Kidney capillary endothelial cell (primary cell): ENCODE measurements around the gene ST6GAL1.

Source experiments
- DNase-seq: peaks from one replicate; pipeline ENCODE4 v3.0.0-alpha.2; 2018; ENCODE audit warnings: low spot score

Gene ST6GAL1

DNA sequence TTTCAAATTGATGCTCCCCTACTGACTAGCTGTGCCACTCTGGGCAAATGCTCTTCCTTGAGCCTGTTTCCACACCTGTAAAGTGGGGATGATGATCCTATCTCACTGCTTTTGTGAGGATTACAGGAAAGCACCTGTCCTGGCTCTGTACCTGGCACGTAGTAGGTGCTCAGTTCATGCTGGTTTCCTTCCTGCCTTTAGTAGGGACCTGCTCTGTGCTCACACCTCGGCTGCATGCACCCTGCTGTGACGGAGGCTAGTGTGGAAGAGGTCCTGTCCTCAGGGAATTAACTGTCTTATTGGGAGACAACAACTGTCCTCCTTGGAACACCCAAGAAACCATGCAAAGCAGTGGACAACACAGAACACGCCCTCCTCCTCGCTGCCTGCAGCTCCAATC, 147.2 kb downstream of the ST6GAL1 start:
- no peak for DNase-seq

DNA sequence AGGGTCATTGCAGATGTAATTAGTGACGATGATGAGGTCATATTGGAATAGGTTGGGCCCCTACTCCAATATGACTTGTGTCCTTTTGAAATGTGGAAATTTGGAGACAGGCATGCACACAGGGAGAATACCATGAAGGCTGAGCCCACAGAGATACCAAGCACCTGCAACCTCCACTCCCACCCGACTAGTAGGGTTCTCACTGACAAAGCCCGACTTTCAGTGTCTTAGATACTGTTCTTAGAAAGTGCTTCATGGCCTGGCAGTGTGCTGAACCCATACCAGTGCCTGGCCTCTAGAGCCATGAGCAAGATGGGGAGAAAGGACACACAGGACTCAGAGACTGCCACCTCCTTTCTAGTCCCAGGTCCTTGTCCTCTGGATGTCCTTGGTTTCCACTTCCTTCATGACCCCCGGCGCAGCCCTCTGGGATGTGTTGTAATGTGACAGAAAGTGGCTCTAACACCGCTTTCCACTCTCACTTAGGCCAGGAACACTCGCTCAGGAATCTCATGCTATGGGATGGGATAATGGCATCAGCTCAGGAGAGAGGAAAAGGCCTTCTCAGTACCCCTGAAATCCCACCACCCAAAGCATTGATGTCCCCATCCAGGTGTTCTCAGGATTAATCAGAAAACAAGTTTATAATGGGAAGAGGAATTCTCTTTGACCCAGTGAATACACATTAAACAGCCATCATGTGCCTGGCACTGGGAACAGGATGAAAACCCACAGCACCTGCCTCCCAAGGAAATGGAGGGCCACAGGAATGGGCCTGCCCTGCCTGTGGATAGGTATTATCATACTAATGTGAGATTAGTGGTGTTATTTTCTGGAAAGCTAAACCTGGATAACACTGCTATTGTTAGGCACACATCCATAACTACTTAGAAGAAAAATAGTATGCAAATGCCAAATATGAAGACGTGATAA, 149.0 kb downstream of the ST6GAL1 start:
- no peak for DNase-seq

DNA sequence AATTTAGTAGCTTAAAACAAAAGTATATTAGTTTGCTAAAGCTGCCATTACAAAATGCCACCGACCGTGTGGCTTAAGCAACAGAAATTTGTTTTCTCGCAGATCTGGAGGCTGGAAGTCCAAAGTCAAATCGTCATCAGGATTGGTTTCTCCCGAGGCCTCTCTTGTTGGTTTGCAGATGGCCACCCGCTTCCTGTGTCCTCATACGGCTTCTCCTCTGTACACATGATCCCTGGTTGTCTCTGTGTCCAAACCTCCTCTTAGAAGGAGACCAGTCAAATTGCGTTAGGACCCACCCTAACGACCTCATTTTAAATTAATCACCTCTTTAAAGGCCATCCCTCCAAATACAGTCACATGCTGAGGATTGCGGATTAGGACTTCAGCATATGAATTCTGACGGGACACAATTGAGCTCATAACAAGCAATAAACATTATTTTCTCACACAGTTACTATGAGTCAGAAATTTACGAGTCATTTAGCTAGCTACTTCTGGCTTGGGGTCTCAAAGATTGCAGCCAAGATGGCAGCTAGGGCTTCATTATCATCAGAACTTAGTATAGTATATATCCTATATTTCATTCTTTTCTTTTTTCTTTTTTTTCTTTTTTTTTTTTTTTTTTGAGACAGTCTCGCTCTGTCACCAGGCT, 150.6 kb downstream of the ST6GAL1 start:
- no peak for DNase-seq

DNA sequence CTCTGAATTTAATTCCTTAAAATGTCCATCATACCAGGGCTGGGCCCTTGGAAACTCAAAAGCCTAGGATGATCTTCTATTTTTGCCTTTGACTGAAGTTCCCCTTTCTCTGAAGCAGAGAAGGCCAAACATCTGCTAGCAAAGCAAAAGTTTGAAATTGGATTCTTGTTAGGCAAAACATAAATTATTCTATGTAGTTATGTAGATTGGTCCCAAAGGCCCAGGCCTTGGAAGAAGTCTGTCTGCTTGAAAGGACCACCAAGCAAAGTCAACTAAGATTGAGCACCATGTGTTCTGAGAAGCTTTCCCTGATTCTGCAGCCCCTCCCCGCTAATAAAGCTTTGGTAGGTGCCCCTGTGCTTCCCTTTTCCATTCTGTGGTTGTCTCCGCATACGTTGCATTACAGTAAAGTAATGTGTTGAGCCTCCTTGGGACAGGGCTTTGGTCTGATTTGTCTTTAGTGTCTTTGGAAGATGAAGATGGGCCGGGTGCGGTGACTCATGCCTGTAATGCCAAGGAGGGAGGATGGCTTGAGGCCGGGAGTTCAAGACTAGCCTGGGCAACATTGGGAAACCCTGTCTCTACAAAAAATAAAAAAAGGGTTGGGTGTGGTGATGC, 152.5 kb downstream of the ST6GAL1 start:
- DNase-seq: no peak

DNA sequence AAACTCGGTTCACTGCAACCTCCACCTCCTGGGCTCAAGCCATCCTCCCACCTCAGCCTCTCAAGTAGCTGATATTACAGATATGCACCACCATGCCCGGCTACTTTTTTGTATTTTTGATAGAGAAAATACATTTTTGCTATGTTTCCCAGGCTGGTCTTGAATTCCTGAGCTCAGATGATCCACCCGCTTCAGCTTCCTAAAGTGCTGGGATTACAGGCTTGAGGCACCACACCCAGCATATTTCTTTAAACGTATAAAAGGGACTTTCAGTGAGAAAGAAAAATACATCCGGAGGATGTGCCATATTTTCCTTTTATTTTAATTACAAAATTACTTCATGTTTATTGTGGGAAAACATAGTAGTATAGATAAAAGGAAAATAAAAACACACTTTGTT, 153.8 kb downstream of the ST6GAL1 start:
- no peak for DNase-seq

DNA sequence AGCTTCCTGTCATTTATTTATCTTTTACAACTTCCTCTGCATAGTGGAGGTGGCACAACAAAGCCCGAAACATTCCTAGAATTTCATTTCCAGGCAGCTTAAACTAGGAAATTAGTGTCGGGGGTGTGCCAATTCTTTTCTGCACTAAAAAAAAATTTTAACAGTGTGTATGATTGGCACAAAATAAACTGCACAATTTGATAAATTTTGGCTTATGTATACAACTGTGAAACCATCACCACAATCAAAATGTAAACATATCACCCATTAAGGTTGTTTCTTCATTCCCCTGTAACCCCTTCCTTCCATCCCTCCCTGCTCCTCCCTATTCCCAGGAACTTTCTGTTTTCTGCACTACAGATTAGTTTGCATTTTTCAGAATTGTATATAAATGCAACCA, 154.3 kb downstream of the ST6GAL1 start:
- DNase-seq: no peak

DNA sequence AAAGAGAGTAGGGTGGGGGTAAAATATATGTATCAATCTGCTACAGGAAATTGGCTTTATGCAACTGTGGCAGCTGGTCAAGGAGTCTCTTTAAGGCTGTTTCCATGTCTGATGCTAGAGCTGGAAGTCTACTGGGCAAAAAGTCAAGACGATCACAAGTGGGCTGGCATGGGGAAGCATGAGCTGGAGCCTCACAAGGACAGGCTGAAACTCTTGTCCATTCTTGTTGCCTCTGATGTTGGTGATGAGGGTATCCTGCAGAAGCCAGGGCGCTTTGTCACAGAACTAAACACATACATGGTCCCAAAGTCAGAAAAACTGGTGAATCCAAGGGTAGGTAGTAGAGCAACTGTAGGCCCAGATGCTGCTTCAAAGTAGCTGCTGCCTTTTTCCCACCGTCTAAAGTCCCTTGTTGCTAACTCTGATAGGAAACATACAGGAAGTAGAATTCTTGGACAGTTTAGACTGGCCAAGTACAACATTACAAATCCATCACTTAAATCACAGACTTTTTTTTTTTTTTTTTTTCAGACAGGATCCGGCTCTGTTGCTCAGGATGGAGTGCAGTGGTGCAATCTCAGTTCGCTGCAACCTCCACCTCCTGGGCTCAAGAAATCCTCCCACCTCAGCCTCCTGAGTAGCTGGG, 154.8 kb downstream of the ST6GAL1 start:
- DNase-seq: no peak

DNA sequence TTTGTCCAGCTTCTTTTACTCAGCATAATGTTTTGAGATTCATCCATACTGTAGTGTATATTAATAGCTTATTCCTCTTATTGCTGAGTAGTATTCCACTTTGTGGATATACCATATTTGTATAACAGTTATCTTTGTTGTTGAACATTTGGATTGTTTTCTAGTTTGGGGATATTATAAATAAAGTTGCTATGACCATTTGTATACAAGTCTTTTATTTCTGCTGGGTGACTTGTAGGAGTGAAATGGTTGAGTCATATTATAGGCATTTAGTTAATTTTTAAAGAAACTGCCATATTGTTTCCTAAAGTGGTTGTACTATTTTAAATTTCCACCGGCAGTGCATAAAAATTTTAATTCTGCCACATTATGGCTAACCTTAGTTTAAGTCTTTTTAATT, 155.6 kb downstream of the ST6GAL1 start:
- DNase-seq: no peak

DNA sequence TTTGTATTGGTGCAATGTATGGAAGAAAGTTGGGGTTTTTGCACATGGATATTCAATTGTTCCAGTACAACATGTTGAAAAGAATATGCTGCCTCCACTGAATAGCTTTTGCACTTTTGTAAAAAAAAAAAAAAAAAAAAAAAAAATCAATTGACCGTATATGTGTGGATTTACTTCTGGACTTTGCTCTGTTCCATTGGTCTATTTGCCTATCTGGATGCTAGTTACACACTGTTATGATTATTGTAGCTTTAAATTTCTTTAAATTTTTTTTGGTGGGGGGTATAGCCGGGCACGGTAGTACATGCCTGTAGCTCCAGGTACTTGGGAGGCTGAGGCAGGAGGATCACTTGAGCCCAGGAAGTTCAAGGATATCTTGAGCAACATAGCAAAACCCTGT, 156.5 kb downstream of the ST6GAL1 start:
- no peak for DNase-seq

DNA sequence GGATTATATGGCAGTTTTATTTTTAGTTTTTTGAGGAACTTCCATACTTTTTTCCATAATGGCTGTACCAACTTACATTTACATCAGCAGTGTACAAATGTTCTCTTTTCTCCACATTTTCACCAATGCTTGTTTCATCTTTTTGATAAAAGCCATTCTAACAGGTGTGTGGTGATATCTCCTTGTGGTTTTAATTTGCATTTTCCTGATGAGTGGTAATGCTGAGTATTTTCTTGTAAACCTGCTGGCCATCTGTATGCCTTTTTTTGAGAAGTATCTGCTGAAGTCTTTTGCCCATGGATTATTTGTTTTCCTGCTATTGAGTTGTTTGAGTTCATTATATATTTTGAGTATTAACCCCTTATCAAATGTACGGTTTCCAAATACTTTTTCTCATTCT, 158.4 kb downstream of the ST6GAL1 start:
- no peak for DNase-seq

DNA sequence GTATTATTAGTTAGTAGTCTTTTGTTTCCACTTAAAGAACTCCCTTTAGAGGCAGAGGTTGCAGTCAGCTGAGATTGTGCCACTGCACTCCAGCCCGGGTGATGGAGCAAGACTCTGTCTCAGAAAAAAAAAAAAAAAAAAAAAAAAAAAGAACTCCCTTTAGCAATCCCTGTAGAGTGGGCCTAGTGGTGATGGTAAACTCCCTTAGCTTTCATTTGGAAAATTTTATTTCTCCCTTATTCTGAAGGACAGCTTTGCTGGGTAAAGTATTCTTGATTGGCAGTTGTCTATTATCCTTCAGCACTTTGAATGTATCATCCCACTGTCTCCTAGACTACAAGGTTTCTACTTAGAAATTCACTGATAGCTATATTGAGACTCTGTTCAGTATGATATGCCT, 163.0 kb downstream of the ST6GAL1 start:
- no peak for DNase-seq

DNA sequence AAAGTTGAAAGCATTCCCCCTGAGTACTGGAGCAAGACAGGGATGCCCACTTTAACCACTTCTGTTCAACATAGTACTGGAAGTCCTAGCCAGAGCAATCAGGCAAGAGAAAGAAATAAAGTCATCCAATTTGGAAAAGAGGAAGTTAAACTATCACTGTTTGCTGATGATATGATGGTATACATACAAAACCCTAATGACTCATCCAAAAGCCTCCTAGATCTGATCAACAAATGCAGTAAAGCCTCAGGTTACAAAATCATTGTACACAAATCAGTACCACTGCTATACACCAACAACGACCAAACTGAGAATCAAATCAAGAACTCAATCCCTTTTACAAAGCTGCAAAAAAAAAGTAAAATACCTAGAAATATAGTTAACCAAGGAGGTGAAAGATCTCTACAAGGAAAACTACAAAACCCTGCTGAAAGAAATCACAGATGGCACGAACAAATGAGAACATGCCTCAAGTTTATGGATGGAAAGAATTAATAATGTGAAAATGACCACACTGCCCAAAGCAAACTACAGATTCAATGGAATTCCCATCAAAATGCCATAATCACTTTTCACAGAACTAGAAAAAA, 168.7 kb downstream of the ST6GAL1 start:
- DNase-seq: no peak

DNA sequence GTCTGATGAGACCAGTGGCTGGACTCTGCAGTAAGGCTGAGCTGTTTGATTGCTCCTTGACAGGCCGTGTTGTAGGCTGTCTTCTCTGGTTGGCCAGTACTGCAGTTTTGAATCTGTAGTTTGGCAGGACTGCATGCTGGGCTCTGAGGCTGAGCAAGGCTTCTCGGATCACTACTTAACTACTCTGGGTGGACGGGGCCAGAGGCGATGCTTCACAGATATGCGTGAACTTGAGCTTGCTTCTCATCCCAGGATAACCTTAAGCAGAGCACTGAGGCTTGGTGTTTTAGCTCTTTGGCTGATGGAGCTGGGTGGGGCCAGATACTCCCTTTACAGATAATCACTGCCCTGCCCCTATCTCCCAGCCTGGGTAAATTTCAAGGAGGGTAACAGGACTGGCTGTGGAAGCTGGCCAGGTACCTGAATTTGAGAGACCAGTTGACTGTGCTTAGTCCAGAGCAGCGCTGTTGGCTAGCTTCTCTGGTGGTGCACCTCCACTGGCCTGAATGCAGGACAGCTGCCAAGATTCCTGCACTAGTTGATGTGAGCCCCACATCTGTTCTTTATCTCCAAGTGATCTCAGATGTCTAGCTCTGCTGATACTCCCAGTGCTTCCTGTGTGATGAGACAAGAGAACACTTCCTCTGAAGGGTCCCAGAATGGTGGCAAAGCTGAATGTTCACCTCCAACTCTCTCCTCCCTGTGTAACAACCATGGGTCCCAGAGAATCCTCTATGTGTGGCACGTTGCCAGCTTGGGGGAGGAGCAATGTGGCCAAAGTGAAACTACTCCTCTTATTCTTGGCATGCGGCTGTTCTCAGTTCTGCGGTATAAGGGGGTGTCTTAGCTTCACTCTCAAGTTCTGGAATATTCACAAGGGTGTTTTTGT, 171.1 kb downstream of the ST6GAL1 start:
- peak; percentile 59 for DNase-seq

DNA sequence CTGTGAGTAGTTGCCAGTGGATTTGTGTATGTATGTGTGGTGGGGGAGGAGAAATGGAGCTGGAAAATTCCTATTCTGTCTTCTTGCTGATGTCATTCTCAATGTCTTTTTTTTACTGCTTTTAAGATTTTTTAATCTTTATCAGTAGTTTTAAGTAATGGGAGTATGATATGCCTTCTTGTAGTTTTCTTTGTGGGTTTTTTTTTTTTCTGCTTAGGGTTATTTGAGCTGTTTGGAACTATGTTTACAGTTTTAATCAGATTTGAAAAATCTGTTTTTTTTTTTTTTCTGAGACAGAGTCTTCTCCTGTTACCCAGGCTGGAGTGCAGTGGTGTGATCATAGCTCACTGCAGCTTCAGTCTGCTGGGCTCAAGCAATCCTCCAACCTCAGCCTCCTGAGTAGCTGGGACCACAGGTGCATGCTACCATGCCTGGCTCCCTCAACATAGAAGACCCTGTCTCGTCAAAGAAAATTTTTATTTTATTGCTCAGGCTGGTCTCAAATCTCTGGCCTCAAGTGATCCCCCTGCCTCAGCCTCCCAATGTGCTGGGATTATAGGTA, 171.8 kb downstream of the ST6GAL1 start:
- no peak for DNase-seq

DNA sequence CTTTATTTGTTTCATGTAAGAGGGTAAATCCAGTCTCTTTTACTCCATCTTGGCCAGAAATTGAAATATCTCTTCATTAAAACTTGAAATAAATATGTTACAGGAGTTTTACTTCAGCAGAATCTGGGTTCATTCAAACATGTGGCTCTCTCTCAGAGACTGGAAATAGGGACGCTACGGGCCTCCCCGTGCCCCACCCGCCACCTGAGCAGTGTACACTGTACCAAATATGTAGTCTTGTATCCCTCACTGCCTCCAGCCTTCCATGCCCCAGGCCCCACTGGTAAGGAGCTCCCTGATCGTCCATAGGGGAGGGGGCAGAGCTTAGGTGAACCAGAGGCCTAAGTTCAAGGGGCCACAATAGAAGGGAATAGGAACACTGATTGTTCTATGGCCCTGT, 172.9 kb downstream of the ST6GAL1 start:
- no peak for DNase-seq

DNA sequence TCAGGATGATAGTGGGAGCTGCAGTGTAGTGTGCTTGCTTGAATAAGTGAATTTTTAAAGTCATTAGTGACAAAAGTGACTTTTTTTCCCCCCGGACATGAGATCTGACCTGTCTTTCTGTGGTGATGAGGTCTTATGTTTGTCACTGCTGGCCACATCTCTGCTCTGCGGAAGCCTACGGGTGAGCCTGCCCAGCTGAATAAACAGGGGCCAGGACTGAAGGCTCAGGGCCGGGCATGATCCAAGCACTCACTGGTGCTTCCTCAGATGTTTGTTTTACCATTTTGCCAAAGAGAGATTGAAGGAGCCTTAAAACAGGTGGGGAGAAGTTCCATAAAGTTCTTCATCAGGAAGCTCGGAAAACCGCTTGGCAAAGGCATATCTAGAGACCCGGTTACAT, 174.0 kb downstream of the ST6GAL1 start:
- no peak for DNase-seq

DNA sequence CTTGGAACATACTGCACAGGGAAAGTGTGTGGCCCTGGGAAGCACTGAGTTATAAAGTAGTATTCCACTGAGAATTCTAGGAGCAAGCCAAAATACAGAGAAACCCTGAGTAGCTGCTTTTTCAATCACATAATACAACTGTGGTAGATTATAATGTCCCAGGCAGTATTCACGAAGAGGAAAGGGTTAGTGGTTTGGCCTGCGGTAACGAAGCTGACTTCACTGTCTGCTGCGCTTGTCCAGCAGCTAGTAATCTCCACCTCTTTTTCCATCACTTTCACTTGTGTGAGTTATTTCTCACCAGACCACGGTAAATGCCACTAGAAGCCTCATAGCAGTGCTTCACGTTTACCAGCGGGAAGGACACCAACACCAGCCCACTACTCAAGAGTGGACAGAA, 174.6 kb downstream of the ST6GAL1 start:
- no peak for DNase-seq

DNA sequence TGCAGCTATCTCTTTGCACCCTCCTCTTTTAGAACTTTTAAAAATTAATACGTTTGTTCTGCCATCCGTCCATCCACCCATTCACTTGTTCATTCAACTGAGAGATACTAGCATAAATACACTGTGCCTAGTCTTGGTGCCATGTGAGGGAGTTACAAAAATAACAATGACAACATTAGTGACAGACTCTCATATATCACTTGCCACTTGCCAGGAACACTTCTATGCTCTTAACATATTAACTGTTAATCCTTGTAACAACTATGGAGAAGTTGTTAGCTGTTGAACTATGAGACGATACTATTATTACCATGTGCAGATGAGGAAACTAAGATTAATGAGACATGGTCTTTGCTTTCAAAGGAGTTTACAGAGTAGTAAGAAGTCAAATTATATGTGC, 175.4 kb downstream of the ST6GAL1 start:
- DNase-seq: no peak

DNA sequence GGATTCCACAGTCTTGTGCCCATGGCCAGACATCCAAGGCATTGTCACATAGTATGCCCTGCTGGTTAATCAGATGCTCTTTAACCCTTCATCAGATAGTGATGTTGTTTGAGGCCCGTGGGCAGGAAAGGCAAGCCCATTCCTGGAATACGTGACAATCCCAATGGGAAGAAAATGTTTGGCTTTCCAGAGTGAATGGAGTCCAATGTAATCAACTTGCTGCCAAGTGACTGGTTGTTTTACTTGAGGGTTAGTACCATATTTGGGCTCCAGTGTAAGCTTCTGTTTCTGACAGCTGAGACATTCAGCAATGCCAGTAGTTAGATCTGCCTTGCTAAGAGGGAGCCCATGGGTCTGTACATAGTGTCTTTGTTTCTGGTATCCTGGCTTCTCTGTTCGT, 177.7 kb downstream of the ST6GAL1 start:
- no peak for DNase-seq

DNA sequence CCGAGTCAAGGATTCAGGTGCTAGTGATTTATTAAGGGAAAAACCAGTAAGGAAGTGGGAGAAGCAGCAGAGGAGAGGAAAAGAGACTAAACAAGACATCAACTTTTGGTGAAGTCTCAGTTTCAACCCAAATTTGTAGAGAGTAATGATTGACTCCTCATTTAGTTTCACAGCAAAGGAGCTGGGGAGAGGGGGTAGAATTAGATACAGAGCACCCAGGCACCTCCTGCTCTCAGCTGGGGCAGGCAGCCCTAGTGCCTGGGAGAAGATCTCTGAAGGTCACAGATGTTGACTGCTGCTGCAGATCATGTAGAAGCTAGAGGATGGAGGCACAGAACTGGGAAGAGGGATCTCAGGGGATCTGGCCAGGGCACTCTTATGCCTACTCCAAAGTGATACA, 179.8 kb downstream of the ST6GAL1 start:
- no peak for DNase-seq
